ENCODE results near the gene TTLL5.

The TTLL5 gene

GRCh38 chr14:75970989-75971388 lies 309.9 kb downstream of the TTLL5 start:
- no peak for DNase-seq (ENCODE audit: low read depth)

GRCh38 chr14:75971509-75971908 lies 310.5 kb downstream of the TTLL5 start:
- no peak for DNase-seq (ENCODE audit: low read depth)

GRCh38 chr14:75972801-75973421 lies 311.9 kb downstream of the TTLL5 start:
- DNase-seq (ENCODE audit: low read depth), result no peak

GRCh38 chr14:75976826-75977581 lies 316.0 kb downstream of the TTLL5 start:
- DNase-seq (ENCODE audit: low read depth), result no peak

GRCh38 chr14:75977582-75977943 lies 316.5 kb downstream of the TTLL5 start:
- DNase-seq (ENCODE audit: low read depth), result no peak

- DNase-seq (ENCODE audit: low read depth), result no peak
Observed at GRCh38 chr14:75978249-75978731, 317.2 kb downstream of the TTLL5 start.

- no peak for DNase-seq (ENCODE audit: low read depth)
Observed at GRCh38 chr14:75979071-75979571, 318.1 kb downstream of the TTLL5 start.

GRCh38 chr14:75979648-75980565 lies 318.9 kb downstream of the TTLL5 start:
- no peak for DNase-seq (ENCODE audit: low read depth)

GRCh38 chr14:75980856-75981255 lies 319.8 kb downstream of the TTLL5 start:
- no peak for DNase-seq (ENCODE audit: low read depth)

GRCh38 chr14:75981426-75982265 lies 320.6 kb downstream of the TTLL5 start, which contains the start of gene TGFB3:
Gene TGFB3 (minus strand): TSS chr14:75981995. CDS start chr14:75980893, 1,102 bp downstream.
- DNase-seq (ENCODE audit: low read depth), result peak; percentile 40

GRCh38 chr14:75982266-75983018 lies 321.4 kb downstream of the TTLL5 start:
- DNase-seq (ENCODE audit: low read depth), result peak; percentile 68

- no peak for DNase-seq (ENCODE audit: low read depth)
Observed at GRCh38 chr14:75983019-75983358, 321.9 kb downstream of the TTLL5 start.

- DNase-seq (ENCODE audit: low read depth), result no peak
Observed at GRCh38 chr14:75984674-75985073, 323.6 kb downstream of the TTLL5 start.

GRCh38 chr14:75985618-75986438 lies 324.8 kb downstream of the TTLL5 start, which contains the start of gene IFT43:
Gene IFT43 (plus strand): TSS chr14:75985763. CDS start chr14:75985787, 24 bp downstream.
- peak; percentile 89 for DNase-seq (ENCODE audit: low read depth)

- no peak for DNase-seq (ENCODE audit: low read depth)
Observed at GRCh38 chr14:75986439-75986765, 325.4 kb downstream of the TTLL5 start.

GRCh38 chr14:75987201-75987970 lies 326.3 kb downstream of the TTLL5 start:
- DNase-seq (ENCODE audit: low read depth), result no peak

GRCh38 chr14:75989134-75989533 lies 328.1 kb downstream of the TTLL5 start:
- DNase-seq (ENCODE audit: low read depth), result no peak

- no peak for DNase-seq (ENCODE audit: low read depth)
Observed at GRCh38 chr14:75990297-75990696, 329.3 kb downstream of the TTLL5 start.

GRCh38 chr14:75991753-75992152 lies 330.7 kb downstream of the TTLL5 start:
- DNase-seq (ENCODE audit: low read depth), result no peak
